ENCODE results near the gene GAREM2.

Gene GAREM2

GRCh38 chr2:26212011-26212410 lies 39.1 kb downstream of the GAREM2 start:
- CTCF ChIA-PET: no interaction called here
- H3K4me3 ChIP-seq (ENCODE audit: low read depth, low read length): no peak overlapping the region
- TF ChIP-seq ZNF521 (tag by site-specific recombination; IDR thresholded peaks at IDR 0.05) (no peak), ZBTB8A (tag by site-specific recombination; IDR thresholded peaks at IDR 0.05) (no peak)
- TF ChIP-seq, protein P1, sequence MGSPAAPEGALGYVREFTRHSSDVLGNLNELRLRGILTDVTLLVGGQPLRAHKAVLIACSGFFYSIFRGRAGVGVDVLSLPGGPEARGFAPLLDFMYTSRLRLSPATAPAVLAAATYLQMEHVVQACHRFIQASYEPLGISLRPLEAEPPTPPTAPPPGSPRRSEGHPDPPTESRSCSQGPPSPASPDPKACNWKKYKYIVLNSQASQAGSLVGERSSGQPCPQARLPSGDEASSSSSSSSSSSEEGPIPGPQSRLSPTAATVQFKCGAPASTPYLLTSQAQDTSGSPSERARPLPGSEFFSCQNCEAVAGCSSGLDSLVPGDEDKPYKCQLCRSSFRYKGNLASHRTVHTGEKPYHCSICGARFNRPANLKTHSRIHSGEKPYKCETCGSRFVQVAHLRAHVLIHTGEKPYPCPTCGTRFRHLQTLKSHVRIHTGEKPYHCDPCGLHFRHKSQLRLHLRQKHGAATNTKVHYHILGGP (tag by site-specific recombination; IDR thresholded peaks at IDR 0.05): no peak
- H3K9me3 ChIP-seq (ENCODE audit: control insufficient read depth, insufficient read depth, low read depth, low read length): no peaks in the 10 kb centered on the region
- POLR2A ChIA-PET: no interaction called here
- no peak overlapping the region for H3K27ac ChIP-seq (ENCODE audit: extremely low read depth, low read depth, low read length)
- H3K36me3 ChIP-seq (ENCODE audit: control insufficient read depth in 2 of 2, insufficient read depth in 1 of 2, low read length in 2 of 2): peaks cover 20 to 79% of the 10 kb centered on the region in 2 experiments
- no peaks in the 10 kb centered on the region for H3K4me1 ChIP-seq (ENCODE audit: control insufficient read depth, insufficient read depth, low read length)

DNA sequence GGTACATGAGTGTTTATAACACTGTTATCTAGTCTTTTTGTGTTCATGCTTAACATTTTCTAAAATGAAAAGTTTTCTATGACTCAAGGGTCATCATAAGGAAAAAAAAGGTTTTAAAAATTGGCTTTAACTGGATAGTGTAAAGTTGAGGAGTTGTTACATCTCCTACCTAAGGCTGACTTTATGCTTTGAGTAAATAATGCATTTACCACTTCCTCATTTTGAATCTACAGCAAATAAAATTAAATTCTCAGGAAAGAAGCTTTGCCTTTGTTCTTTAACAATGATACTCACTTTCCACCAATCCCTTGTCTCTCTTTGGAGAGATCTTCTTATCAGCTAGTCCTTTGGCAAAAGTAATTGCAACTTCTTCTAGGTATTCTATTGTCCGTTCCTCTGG lies 41.9 kb downstream of the GAREM2 start:
- Histone ChIP-seq H3K27ac (ENCODE audit: extremely low read depth, low read depth, low read length) (no peak overlapping the region), H3K36me3 (ENCODE audit: control insufficient read depth in 2 of 2, insufficient read depth in 1 of 2, low read length in 2 of 2) (peaks cover 20 to 71% of the 10 kb centered on the region in 2 experiments), H3K9me3 (ENCODE audit: control insufficient read depth, insufficient read depth, low read depth, low read length) (no peaks in the 10 kb centered on the region), H3K4me3 (ENCODE audit: low read depth, low read length) (no peak overlapping the region), H3K4me1 (ENCODE audit: control insufficient read depth, insufficient read depth, low read length) (no peaks in the 10 kb centered on the region)
- ChIA-PET CTCF (interaction anchor here (0.6 kb wide), 1 partner anchor 302 kb away, joined by 4 read pairs; no protein-coding TSS in a partner anchor), POLR2A (interaction anchor here (0.6 kb wide), 1 partner anchor 9 kb away, joined by 5 read pairs; no protein-coding TSS in a partner anchor)
- TF ChIP-seq ZNF423 (tag by site-specific recombination; IDR thresholded peaks at IDR 0.05): no peak
- TF ChIP-seq ZNF776 (tag by site-specific recombination; IDR thresholded peaks at IDR 0.05; ENCODE audit: borderline replicate concordance): no peak
- TF ChIP-seq ZNF530 (tag by site-specific recombination; IDR thresholded peaks at IDR 0.05; ENCODE audit: low read depth): no peak
- TF ChIP-seq ZNF473 (tag by site-specific recombination; IDR thresholded peaks at IDR 0.05): no peak
- no peak for TF ChIP-seq ZNF623 (tag by site-specific recombination; IDR thresholded peaks at IDR 0.05)
- TF ChIP-seq GFI1B (tag by site-specific recombination; IDR thresholded peaks at IDR 0.05): no peak
- TF ChIP-seq, protein P2, sequence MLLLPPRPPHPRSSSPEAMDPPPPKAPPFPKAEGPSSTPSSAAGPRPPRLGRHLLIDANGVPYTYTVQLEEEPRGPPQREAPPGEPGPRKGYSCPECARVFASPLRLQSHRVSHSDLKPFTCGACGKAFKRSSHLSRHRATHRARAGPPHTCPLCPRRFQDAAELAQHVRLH (tag by site-specific recombination; IDR thresholded peaks at IDR 0.05): no peak
- TF ChIP-seq ZNF518A (tag by site-specific recombination; conservative IDR thresholded peaks at IDR 0.05; ENCODE audit: low read depth): no peak
- no peak for TF ChIP-seq ZNF785 (tag by site-specific recombination; IDR thresholded peaks at IDR 0.05)
- no peak for TF ChIP-seq ZNF394 (tag by site-specific recombination; IDR thresholded peaks at IDR 0.05; ENCODE audit: borderline replicate concordance)
- TF ChIP-seq ZNF239 (tag by site-specific recombination; IDR thresholded peaks at IDR 0.05): no peak
- TF ChIP-seq HOXD13 (CRISPR knock-in tag; IDR thresholded peaks at IDR 0.05; ENCODE audit: borderline replicate concordance): no peak
- TF ChIP-seq, protein P3, sequence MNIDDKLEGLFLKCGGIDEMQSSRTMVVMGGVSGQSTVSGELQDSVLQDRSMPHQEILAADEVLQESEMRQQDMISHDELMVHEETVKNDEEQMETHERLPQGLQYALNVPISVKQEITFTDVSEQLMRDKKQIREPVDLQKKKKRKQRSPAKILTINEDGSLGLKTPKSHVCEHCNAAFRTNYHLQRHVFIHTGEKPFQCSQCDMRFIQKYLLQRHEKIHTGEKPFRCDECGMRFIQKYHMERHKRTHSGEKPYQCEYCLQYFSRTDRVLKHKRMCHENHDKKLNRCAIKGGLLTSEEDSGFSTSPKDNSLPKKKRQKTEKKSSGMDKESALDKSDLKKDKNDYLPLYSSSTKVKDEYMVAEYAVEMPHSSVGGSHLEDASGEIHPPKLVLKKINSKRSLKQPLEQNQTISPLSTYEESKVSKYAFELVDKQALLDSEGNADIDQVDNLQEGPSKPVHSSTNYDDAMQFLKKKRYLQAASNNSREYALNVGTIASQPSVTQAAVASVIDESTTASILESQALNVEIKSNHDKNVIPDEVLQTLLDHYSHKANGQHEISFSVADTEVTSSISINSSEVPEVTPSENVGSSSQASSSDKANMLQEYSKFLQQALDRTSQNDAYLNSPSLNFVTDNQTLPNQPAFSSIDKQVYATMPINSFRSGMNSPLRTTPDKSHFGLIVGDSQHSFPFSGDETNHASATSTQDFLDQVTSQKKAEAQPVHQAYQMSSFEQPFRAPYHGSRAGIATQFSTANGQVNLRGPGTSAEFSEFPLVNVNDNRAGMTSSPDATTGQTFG (tag by site-specific recombination; IDR thresholded peaks at IDR 0.05; ENCODE audit: borderline replicate concordance): no peak
